PC-3 (cell line): ENCODE data around the gene DNAH10. TPM values are rescaled to one million over a fixed set of nuclear protein-coding genes. Genes with fewer than 3 reads are reported as not detected.

Experiments
- ATAC-seq: fragments of 200-7000 bp; cut with Tn5 transposase; 2 replicates; pipeline ENCODE4 v1.9.1; 2020; ENCODE audit warnings: mild to moderate bottlenecking, moderate library complexity
- BruUV-seq: library from RNA; stranded (reverse); fragments of 400-500 nt; replicated peaks from 2 replicates; lab custom pipeline; 2021; lab: Mats Ljungman, UMichigan
- CTCF ChIA-PET: fragments of 300-600 bp; sonication (Branson Sonifier 250); formaldehyde crosslinking; loops from one replicate; lab custom pipeline; 2022; ENCODE audit warnings: antibody characterized with exemption; lab: Charles Lee
- POLR2A ChIA-PET: fragments of 300-600 bp; sonication (Branson Sonifier 250); formaldehyde crosslinking; loops from one replicate; lab custom pipeline; 2022; ENCODE audit warnings: antibody characterized with exemption; ENCODE audit not compliant: unreplicated experiment; lab: Charles Lee
- DNase-seq: peaks from one replicate; pipeline ENCODE4 v3.0.0-alpha.2; 2015
- H2AFZ ChIP-seq: fragments of 300-600 bp; sonication (generic); 2 replicates; pipeline ENCODE4 v1.6.0; 2016; ENCODE audit warnings: antibody characterized with exemption, low read length
- H3F3A ChIP-seq: fragments of 300-600 bp; sonication (generic); one replicate; pipeline ENCODE4 v1.6.0; 2017; ENCODE audit warnings: antibody characterized with exemption, low read length, control low read depth, mild to moderate bottlenecking; ENCODE audit not compliant: unreplicated experiment
- H3K27ac ChIP-seq: fragments of 300-600 bp; sonication (generic); 2 replicates; pipeline ENCODE4 v1.5.1; 2016; ENCODE audit warnings: mild to moderate bottlenecking, low read length
- H3K27me3 ChIP-seq: fragments of 300-600 bp; sonication (generic); 2 replicates; pipeline ENCODE4 v1.6.1; 2016; ENCODE audit warnings: low read length, mixed read lengths
- H3K36me3 ChIP-seq: fragments of 300-600 bp; sonication (generic); 2 replicates; pipeline ENCODE4 v1.6.1; 2016; ENCODE audit warnings: low read depth, mixed run types, low read length, mixed read lengths
- H3K4me1 ChIP-seq: fragments of 300-600 bp; sonication (generic); 2 replicates; pipeline ENCODE4 v1.5.1; 2016; ENCODE audit warnings: low read length; ENCODE audit not compliant: insufficient read depth
- H3K4me2 ChIP-seq: fragments of 300-600 bp; sonication (generic); 2 replicates; pipeline ENCODE4 v1.6.0; 2016; ENCODE audit warnings: low read length
- H3K4me3 ChIP-seq: fragments of 300-600 bp; sonication (generic); 2 replicates; pipeline ENCODE4 v1.5.1; 2016; ENCODE audit warnings: mild to moderate bottlenecking, low read length, mixed read lengths
- H3K79me2 ChIP-seq: fragments of 300-600 bp; sonication (generic); 2 replicates; pipeline ENCODE4 v1.6.1; 2017; ENCODE audit warnings: low read length, mixed read lengths
- H3K9ac ChIP-seq: fragments of 300-600 bp; sonication (generic); 2 replicates; pipeline ENCODE4 v1.6.0; 2016; ENCODE audit warnings: mild to moderate bottlenecking, low read length
- H3K9me2 ChIP-seq: fragments of 300-600 bp; sonication (generic); replicated peaks from 2 replicates; pipeline ENCODE4 v1.6.1; 2016; ENCODE audit warnings: mixed run types, low read length, mixed read lengths
- H3K9me3 ChIP-seq: fragments of 300-600 bp; sonication (generic); 2 replicates; pipeline ENCODE4 v1.6.1; 2016; ENCODE audit warnings: low read length, mixed read lengths
- H4K20me1 ChIP-seq: fragments of 300-600 bp; sonication (generic); 2 replicates; pipeline ENCODE4 v1.6.1; 2016; ENCODE audit warnings: low read length, mixed read lengths
- CTCF ChIP-seq: fragments of 300-600 bp; sonication (generic); conservative IDR thresholded peaks from 2 replicates; pipeline ENCODE4 v1.5.1; 2017; ENCODE audit warnings: antibody characterized with exemption, low read depth, mild to moderate bottlenecking, low read length
- EZH2 ChIP-seq: fragments of 300-600 bp; sonication (generic); IDR thresholded peaks from one replicate; pipeline ENCODE4 v1.6.1; 2017; ENCODE audit warnings: antibody characterized with exemption, mild to moderate bottlenecking, low read length; ENCODE audit not compliant: unreplicated experiment
- EZH2phosphoT487 ChIP-seq: fragments of 300-600 bp; sonication (generic); IDR thresholded peaks from 2 replicates; pipeline ENCODE4 v1.6.1; 2018; ENCODE audit warnings: mild to moderate bottlenecking, antibody characterized with exemption, low read length, borderline replicate concordance
- intact Hi-C: fragments of 100-400 bp; cut with micrococcal nuclease; formaldehyde crosslinking; loops from 2 replicates; pipeline ENCODE4 v1.9.0; 2023
- total RNA-seq: library from RNA; depleted of rRNA; stranded (reverse); fragments of >200 nt; gene quantifications from 2 replicates; pipeline ENCODE4 v1.2.3, GENCODE V29; 2014

Gene DNAH10
- total RNA-seq, 1 experiment from 2014 or later: 0.15 TPM

- peak; percentile 74 for ATAC-seq
- Histone ChIP-seq H3K4me1 (no peaks in the 10 kb centered on the region), H3K27me3 (no peaks in the 10 kb centered on the region), H3K4me3 (no peak overlapping the region), H3K27ac (no peak overlapping the region), H3K9ac (no peak overlapping the region), H3K79me2 (no peaks in the 10 kb centered on the region), H3F3A (no peaks in the 10 kb centered on the region), H3K36me3 (peaks cover 23% of the 10 kb centered on the region; the same call in 1 of the 2 replicates), H3K9me3 (no peaks in the 10 kb centered on the region), H3K9me2 (no peaks in the 10 kb centered on the region), H4K20me1 (no peaks in the 10 kb centered on the region), H2AFZ (no peak overlapping the region), H3K4me2 (no peak overlapping the region)
- ChIA-PET POLR2A (no interaction called here), CTCF (no interaction called here)
- TF ChIP-seq CTCF: no peak
- no peak for TF ChIP-seq EZH2phosphoT487
- TF ChIP-seq EZH2: no peak
- no TSS peak for BruUV-seq
- intact Hi-C loops: no loop called here
- DNase-seq: peak; percentile 37
Measured at GRCh38 chr12:123748661-123749060, 13.4 kb upstream of the DNAH10 start.

- H3K9ac ChIP-seq: no peak overlapping the region
Measured at GRCh38 chr12:123749355-123749754, 12.7 kb upstream of the DNAH10 start.

GRCh38 chr12:123750159-123750656 lies 11.9 kb upstream of the DNAH10 start:
- no peaks in the 10 kb centered on the region for H3F3A ChIP-seq
- peaks cover 24% of the 10 kb centered on the region; the same call in 1 of the 2 replicates for H3K36me3 ChIP-seq
- H3K9ac ChIP-seq: no peak overlapping the region
- no peaks in the 10 kb centered on the region for H3K79me2 ChIP-seq
- H3K4me2 ChIP-seq: no peak overlapping the region
- H3K27me3 ChIP-seq: no peaks in the 10 kb centered on the region
- no TSS peak for BruUV-seq
- ChIA-PET CTCF (no interaction called here), POLR2A (no interaction called here)
- DNase-seq (no peak), ATAC-seq (no peak)
- no peak for TF ChIP-seq CTCF
- no peaks in the 10 kb centered on the region for H4K20me1 ChIP-seq
- H3K4me1 ChIP-seq: no peaks in the 10 kb centered on the region
- intact Hi-C loops: no loop called here
- no peak overlapping the region for H3K27ac ChIP-seq
- no peaks in the 10 kb centered on the region for H3K9me3 ChIP-seq
- H3K4me3 ChIP-seq: no peak overlapping the region
- H3K9me2 ChIP-seq: no peaks in the 10 kb centered on the region
- H2AFZ ChIP-seq: no peak overlapping the region

More at GRCh38 chr12:123749355-123749754, 12.7 kb upstream of the DNAH10 start:
- ChIA-PET POLR2A (no interaction called here), CTCF (no interaction called here)
- Histone ChIP-seq H3F3A (no peaks in the 10 kb centered on the region), H3K9me3 (no peaks in the 10 kb centered on the region), H3K4me1 (no peaks in the 10 kb centered on the region), H3K4me3 (no peak overlapping the region), H4K20me1 (no peaks in the 10 kb centered on the region), H3K36me3 (peaks cover 19% of the 10 kb centered on the region; the same call in 1 of the 2 replicates), H3K4me2 (no peak overlapping the region), H2AFZ (no peak overlapping the region), H3K9me2 (no peaks in the 10 kb centered on the region), H3K27me3 (no peaks in the 10 kb centered on the region), H3K27ac (no peak overlapping the region), H3K79me2 (no peaks in the 10 kb centered on the region)
- intact Hi-C loops: no loop called here
- TF ChIP-seq EZH2phosphoT487: no peak
- no TSS peak for BruUV-seq
- ATAC-seq: no peak
- DNase-seq: no peak
